Activated gamma-delta T cell (primary cell): ENCODE measurements around the gene MYRIP.

Source experiments
- DNase-seq: peaks from one replicate; lab custom pipeline; 2025; lab: John Stamatoyannopoulos, UW

Gene MYRIP

GRCh38 chr3:40189118-40189517 lies 379.7 kb downstream of the MYRIP start:
- DNase-seq, result no peak

DNA sequence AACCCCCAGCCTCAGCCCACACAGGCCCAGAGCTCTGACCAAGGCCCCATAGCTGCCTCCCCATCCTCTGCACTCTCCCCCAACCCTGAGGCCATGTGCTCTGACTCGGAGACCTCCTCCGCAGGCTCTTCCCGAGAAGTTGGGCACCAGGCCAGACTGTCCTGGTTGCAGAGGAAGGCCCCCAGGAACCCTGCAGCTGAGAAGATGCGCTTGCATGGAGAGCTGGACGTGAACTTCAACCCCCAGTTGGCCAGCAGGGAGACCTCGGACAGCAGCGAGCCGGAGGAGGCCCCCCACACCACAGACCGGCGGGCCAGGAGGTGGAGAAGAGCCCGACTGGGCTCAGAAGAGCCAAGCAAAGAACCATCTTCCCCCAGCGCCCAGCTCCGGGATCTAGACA lies 380.6 kb downstream of the MYRIP start:
- DNase-seq, result no peak

- DNase-seq, result no peak
Observed at GRCh38 chr3:40191251-40191650, 381.8 kb downstream of the MYRIP start.

- no peak for DNase-seq
Observed at GRCh38 chr3:40191850-40192448, 382.5 kb downstream of the MYRIP start.

GRCh38 chr3:40192628-40193027 lies 383.2 kb downstream of the MYRIP start:
- DNase-seq, result no peak

DNA sequence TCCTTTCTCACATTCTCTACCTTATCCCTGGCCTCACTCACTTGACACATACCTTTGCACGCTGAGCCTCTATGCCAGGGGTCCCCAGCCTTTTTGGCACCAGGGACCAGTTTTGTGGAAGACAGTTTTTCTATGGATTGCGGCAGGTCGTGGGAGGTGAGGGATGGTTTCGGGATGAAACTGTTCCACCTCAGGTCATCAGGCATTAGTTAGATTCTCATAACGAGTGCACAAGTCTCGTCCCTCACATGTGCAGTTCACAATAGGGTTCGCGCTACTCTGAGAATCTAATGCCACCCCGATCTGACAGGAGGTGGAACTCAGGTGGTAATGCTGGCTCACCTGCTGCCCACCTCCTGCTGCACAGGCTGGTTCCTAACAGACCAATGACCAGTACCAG lies 387.6 kb downstream of the MYRIP start:
- no peak for DNase-seq

DNA sequence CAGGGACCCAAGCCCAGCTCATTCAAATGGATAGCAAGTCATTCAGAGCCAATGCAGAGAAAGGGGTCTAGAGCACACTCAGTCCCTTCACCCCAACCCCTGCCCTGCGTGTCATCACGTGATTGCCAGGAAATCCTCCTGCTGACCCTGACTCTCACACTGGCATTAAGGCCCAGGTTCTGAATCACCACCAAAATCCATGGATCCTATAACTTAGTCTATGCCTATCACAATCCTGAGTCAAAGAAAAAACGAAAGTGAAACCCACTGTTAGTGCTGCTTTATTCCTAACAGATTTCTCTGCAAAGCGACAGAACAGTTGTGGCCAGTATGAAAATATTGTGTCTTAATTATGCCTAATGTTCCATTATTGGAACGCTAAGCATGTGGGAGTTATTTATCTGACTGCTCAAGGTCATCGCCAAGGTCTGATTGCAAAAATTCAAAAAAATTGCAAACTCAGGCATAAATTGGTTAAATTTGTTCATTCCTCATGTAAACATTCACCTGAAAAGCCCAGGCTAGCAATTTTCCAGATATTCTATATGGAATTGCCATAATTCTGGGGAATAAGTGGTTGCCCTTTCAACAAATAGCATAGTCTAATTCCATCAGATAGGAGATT lies 391.4 kb downstream of the MYRIP start:
- no peak for DNase-seq

- DNase-seq, result no peak
Observed at GRCh38 chr3:40201770-40202169, 392.4 kb downstream of the MYRIP start.

DNA sequence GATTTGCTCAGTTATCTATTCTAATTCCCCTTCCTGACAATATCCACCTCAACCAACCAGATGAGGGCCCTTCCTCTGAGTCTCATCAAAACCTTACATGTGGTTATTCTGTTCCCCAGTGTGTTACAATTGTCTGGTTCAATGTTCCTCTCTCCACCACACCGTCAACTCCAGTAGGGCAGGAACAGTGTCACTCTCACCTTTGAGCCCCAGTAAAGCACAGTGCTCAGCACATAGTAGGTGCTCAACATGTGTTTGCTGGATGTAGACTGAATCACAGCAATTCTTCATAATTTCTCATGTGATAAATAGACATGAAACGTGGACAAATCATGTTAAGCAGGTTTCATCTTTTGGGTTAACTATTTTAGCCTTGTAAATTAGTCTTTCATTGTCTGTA lies 397.1 kb downstream of the MYRIP start:
- no peak for DNase-seq

- DNase-seq, result no peak
Observed at GRCh38 chr3:40207796-40208195, 398.4 kb downstream of the MYRIP start.

DNA sequence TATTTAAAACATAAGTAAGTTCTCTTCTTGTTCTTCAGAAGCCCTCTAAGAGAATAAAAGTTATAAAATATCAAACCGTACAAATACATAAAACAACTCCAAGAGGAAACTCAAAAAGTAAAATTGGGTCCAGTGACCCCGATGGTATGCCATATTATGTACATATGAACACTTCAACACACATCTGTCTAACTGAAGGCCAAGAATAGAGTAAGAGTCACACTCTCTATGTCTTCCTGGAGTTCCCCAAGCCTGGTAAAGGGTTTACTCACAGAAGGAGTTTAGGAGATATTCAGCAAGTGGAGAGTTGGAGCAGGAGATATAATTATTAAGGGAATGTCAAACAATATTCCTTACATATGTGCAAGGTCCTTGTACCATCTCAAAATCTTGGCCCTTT lies 398.8 kb downstream of the MYRIP start:
- no peak for DNase-seq

GRCh38 chr3:40211579-40211978 lies 402.2 kb downstream of the MYRIP start:
- DNase-seq, result no peak

GRCh38 chr3:40213556-40213955 lies 404.1 kb downstream of the MYRIP start:
- DNase-seq, result no peak

DNA sequence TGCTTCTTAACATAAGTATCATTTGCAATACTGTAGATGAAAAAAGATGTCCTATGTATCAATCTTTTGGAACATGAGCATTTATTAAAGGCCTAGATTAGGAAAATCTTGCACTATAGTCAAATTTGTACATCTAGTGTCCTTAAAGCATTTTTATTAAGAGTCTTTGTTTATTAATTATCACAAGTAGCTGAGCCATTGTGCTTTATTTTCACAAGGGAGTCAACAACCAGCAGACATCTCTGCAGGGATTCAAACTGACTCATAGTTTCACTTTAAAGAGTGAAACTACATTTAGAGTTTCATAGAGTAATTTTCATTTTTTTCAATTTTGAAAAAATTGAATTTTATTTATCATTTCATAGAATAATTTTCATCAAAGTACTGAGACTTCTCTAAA lies 405.6 kb downstream of the MYRIP start:
- DNase-seq, result no peak

DNA sequence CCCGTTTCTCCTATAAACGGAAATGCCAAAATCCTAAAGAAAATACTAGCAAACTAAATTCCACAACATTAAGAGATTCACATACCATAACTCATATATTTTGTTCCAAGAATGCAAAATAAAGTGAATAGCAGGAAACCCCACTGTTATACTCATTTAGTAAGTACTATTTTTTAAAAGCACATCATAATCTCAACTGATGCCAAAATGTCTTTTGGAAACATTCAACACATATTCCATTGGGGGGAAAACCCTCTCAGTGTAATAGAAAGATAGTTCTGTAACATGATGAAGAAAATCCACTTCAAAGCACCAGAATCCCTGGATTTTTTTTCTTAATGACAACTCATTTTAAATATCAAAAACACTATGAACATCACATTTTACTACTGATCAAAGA lies 407.1 kb downstream of the MYRIP start:
- no peak for DNase-seq

- DNase-seq, result no peak
Observed at GRCh38 chr3:40223856-40224255, 414.4 kb downstream of the MYRIP start.

DNA sequence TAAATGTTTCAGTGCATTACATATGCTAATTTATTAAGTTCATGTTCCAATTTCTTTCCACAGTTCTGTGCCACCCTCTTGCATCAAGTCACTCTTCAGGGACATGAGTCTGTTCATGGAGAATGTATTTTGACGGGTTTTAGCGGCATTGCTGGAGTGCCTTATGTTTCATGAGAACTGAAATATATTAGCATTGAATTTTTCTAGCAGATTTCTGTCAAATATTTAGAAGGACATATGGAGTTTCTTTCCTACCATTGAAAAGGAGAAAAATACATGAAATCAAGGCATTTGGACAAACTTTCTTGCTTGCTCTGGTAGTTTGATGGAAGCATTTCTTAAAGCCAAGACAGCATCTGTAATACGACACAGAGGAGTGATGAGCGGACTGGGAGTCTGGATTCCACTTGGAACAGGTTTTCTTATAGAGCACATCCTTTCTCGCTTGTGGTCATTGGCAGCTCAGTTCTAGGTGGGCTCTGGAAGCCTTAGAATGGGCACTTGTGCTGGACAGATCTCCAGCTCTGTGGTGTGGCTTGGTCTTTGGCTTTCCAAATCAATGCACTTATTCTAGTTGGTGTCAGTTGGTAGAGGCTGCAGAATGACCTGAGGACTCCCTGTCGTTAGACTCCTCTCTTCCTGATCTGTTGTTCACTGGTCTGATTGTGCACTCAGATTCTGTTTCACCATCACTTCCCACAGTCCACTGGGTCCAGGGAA lies 415.5 kb downstream of the MYRIP start:
- DNase-seq, result no peak

GRCh38 chr3:40226636-40227035 lies 417.2 kb downstream of the MYRIP start:
- DNase-seq, result no peak

DNA sequence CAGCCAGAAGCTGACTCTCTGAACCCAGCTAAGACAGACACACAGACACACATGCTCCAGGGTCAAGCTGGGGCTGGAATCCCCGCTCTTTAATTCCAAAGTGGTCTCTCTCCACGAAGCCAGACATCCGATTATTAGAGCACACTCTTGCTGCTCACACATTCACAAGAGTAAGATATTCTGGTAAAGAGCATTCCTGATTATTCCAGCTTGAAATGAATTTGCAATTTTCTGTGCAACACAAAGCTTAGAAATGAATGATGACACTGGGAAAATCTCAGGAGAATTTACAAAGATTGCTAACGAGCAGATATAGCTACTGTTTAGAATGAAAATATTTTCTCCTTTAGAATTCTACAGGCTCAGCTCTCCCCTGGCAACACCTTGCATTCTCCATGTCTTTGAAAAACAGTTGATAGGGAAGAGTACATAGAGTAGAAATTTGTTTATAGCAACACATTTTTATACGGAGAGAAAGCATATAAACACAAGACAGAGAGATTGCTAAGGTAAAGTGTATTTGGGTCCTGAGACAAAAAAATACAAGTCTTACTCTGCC lies 419.5 kb downstream of the MYRIP start:
- DNase-seq, result no peak

DNA sequence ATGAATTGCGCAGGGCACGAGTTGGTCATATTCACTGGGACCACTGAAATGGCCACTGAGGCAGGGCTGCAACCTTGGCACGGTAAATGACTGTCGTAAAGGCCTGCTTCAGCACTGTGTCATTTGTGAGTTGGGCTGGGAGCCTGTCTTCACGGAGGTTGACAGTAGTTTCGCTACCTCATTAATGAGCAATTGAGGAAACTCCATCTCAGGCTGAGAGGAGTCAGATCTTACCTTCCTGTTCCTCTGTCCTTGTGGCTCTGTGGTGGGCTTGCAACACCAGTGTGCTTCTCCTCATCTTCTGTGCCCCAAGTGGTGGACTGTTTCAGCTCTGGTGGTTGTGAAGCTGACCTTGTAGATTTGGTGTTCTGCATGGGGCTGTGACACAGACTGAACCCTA lies 420.0 kb downstream of the MYRIP start:
- no peak for DNase-seq

DNA sequence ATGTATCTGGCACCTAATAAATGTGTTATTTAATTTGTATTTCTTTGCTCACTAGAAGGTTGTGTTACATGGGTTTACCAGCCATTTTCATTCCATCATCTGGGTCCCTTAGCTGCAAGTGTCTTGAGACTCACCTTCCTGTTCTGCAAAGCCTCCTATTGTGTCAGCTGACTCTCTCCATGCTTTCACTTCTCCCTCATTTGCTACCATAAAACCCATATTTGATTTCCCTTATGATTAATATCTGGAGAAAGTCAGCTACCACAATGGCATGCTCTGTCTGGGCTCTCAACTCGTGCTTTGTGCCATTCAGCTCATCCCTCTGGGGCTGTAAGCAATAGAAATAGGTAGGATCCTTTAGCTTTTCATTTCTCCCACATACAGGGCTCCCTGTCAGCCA lies 420.6 kb downstream of the MYRIP start:
- no peak for DNase-seq

- no peak for DNase-seq
Observed at GRCh38 chr3:40230382-40230781, 421.0 kb downstream of the MYRIP start.

GRCh38 chr3:40232626-40233025 lies 423.2 kb downstream of the MYRIP start:
- no peak for DNase-seq
